ENCODE measurements around the gene SLC25A17.

The SLC25A17 gene

DNA sequence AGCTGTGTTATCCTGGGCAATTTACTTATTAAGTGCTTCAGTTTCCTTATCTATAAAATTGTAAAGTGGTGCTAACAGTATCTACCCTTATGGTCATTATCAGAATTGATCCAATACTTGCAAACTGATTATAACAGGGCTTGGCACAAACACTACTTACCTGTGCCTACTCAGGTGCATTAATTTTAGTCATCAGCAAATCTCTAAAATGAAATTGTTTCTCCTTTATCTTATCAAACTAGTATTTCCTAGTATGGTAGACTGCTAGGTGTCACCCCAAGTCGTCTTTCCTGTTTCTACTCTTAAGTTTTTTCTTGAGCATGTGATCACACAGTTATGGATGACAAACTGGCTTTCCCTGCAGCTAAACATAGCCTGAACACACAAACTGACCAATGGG lies 4.3 kb upstream of the SLC25A17 start:
- no peaks in the 10 kb centered on the region for H3K27me3 ChIP-seq
- no peak for DNase-seq
- H3K36me3 ChIP-seq: peaks cover 38 to 52% (median 39%) of the 10 kb centered on the region in 3 donors
- no peak overlapping the region for H3K4me3 ChIP-seq
- intact Hi-C loops (cut with DNase I; ENCODE audit: low total_unique reads): no loop called here
- TF ChIP-seq, protein P1, sequence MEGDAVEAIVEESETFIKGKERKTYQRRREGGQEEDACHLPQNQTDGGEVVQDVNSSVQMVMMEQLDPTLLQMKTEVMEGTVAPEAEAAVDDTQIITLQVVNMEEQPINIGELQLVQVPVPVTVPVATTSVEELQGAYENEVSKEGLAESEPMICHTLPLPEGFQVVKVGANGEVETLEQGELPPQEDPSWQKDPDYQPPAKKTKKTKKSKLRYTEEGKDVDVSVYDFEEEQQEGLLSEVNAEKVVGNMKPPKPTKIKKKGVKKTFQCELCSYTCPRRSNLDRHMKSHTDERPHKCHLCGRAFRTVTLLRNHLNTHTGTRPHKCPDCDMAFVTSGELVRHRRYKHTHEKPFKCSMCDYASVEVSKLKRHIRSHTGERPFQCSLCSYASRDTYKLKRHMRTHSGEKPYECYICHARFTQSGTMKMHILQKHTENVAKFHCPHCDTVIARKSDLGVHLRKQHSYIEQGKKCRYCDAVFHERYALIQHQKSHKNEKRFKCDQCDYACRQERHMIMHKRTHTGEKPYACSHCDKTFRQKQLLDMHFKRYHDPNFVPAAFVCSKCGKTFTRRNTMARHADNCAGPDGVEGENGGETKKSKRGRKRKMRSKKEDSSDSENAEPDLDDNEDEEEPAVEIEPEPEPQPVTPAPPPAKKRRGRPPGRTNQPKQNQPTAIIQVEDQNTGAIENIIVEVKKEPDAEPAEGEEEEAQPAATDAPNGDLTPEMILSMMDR (IDR thresholded peaks at IDR 0.05): no peak
- no peaks in the 10 kb centered on the region for H3K9me3 ChIP-seq
- peaks cover 0 to 13% (median 4%) of the 10 kb centered on the region in 4 donors for H3K4me1 ChIP-seq
- H3K27ac ChIP-seq: no peak overlapping the region

DNA sequence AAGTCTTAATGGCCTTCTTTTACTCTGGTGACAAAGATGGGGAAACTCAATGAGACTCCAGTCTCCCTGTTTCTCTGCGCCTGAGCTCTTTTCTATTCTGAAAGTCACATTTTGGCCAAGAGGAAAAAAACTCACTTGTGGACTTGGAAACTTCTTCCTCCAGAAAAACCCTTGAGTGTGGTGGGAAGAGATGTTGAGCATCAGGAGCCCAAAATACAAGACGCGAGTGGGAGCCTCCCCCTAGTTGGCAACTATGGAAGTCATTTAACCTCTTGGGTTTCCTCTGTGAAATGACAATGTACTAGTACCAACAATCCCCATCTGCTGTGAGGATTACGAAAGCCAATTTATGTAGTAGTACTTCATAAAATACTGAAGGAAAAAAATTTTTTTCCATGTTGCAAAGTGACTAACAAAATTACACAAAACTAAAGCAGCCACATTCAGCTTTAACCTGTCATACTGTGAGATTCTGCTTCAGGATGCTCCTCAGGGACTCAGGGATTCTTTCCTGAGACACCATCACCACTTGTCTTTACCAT lies 524 bp upstream of the SLC25A17 start:
- intact Hi-C loops (cut with DNase I; ENCODE audit: low total_unique reads): loop anchor here (5.0 kb wide), 1 partner anchor 152 kb away; no protein-coding TSS in a partner anchor
- DNase-seq: no peak
- TF ChIP-seq, protein P1 (IDR thresholded peaks at IDR 0.05): no peak
- H3K4me3 ChIP-seq: peak overlapping the region; percentile 69 to 93
- H3K9me3 ChIP-seq: no peaks in the 10 kb centered on the region
- H3K27me3 ChIP-seq: no peaks in the 10 kb centered on the region
- H3K4me1 ChIP-seq: peaks cover 0 to 29% (median 16%) of the 10 kb centered on the region in 4 donors
- peaks cover 11 to 19% (median 13%) of the 10 kb centered on the region in 3 donors for H3K36me3 ChIP-seq
- peak overlapping the region; percentile 70 to 88 for H3K27ac ChIP-seq

DNA sequence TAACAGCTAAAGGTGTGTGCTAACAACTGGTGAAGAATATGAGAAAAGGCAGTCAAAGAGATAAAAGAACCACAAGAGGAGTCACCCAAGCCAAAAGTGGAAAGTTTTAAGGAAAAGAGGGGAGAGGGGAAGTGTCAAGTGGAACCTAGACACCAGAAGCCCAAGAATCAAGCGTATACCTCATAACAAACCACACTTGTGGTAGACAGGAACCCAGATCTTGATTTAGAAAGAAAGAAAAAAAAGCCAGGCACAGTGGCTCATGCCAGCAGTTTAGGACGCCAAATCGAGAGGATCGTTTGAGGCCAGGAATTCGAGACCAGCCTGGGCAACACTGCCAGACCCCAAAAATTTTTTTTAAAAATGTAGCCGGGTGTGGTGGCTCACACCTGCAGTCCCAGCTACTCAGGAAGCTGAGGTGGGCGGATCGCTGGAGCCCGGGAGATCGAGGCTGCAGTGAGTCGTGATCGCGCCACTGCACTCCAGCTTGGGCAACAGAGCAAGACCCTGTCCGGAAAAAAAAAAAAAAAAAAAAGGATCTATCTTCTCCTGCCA lies 877 bp downstream of the SLC25A17 start:
- Histone ChIP-seq H3K36me3 (peaks cover 0 to 7% (median 0%) of the 10 kb centered on the region in 3 donors), H3K27me3 (no peaks in the 10 kb centered on the region), H3K9me3 (no peaks in the 10 kb centered on the region), H3K4me3 (peak overlapping the region; percentile 69 to 93), H3K27ac (peak overlapping the region in 1 of 2 donors; percentile 88), H3K4me1 (peaks cover 0 to 29% (median 16%) of the 10 kb centered on the region in 4 donors)
- TF ChIP-seq, protein P1 (IDR thresholded peaks at IDR 0.05): no peak
- no peak for DNase-seq
- intact Hi-C loops (cut with DNase I; ENCODE audit: low total_unique reads): loop anchor here (5.0 kb wide), 1 partner anchor 151 kb away; no protein-coding TSS in a partner anchor

DNA sequence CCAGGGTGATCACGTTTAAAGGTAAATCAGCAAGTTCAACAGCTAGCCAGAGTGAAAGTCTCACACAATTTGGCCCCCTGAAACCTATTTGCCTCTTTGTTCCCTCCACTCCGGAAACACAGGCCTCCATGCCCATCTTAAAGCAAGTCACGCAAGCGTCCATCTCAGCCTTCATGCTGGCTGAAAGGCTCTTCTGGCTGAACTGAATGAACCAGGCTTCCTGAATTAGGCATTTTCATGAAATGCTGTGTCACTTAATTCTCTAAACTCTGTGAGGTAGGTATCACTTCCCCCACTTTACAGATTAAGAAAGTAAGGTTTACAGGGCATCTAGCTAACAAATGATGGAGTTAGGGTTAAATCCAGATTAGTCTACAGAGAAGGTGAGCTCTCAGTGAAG lies 1.4 kb downstream of the SLC25A17 start:
- TF ChIP-seq, protein P1 (IDR thresholded peaks at IDR 0.05): no peak
- no peak for DNase-seq
- H3K36me3 ChIP-seq: peaks cover 0 to 6% (median 0%) of the 10 kb centered on the region in 3 donors
- intact Hi-C loops (cut with DNase I; ENCODE audit: low total_unique reads): loop anchor here (5.0 kb wide), 1 partner anchor 150 kb away; no protein-coding TSS in a partner anchor
- H3K27ac ChIP-seq: no peak overlapping the region
- peaks cover 0 to 29% (median 16%) of the 10 kb centered on the region in 4 donors for H3K4me1 ChIP-seq
- H3K9me3 ChIP-seq: no peaks in the 10 kb centered on the region
- H3K27me3 ChIP-seq: no peaks in the 10 kb centered on the region
- peak overlapping the region in 1 of 2 donors; percentile 69 for H3K4me3 ChIP-seq

DNA sequence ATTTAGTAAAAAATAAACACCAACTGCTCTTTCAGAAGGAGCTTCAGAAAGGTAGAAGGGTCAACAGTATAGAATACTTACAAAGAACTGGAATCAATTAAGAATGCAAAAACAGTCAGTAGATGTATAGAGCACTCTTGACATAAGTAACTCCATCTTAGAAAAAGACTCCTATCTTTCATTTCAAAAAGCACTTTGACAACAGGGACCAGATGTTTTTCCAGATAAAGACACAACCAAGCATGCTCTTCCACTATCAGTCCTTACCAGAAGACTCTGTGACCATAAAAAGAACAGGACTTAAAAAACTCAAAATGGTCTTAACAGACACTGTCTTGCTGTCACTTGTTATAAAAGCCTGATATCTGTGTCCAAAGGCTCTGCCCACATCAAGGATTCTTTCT lies 5.2 kb downstream of the SLC25A17 start:
- DNase-seq: no peak
- H3K4me1 ChIP-seq: peaks cover 0 to 19% (median 13%) of the 10 kb centered on the region in 4 donors
- intact Hi-C loops (cut with DNase I; ENCODE audit: low total_unique reads): no loop called here
- H3K9me3 ChIP-seq: no peaks in the 10 kb centered on the region
- H3K27ac ChIP-seq: no peak overlapping the region
- no peak overlapping the region for H3K4me3 ChIP-seq
- H3K36me3 ChIP-seq: peaks cover 0 to 6% (median 0%) of the 10 kb centered on the region in 3 donors
- TF ChIP-seq, protein P1 (IDR thresholded peaks at IDR 0.05): no peak
- no peaks in the 10 kb centered on the region for H3K27me3 ChIP-seq
